HG02884 (cell line): ENCODE data around the gene SAMD4B.
"Not testable (repeated sequence)": the region's sequence is repeated elsewhere in the genome, so short reads cannot be mapped to it uniquely, and the experiment has no call there.

Experiments used
- ATAC-seq: cut with Tn5 transposase; IDR thresholded peaks from one replicate; pipeline ENCODE4 v1.9.1; 2021; ENCODE audit warnings: mild to moderate bottlenecking, moderate library complexity; ENCODE audit not compliant: unreplicated experiment

Gene SAMD4B

GRCh38 chr19:39341719-39342604, at the start of gene SAMD4B:
TSS of gene SAMD4B (plus strand) at chr19:39342421. CDS start at chr19:39356894, 14,473 bp downstream.
- peak; percentile 82 for ATAC-seq

- ATAC-seq = no peak
These were observed 48.8 kb upstream of the SAMD4B start for GRCh38 chr19:39293394-39293793.

GRCh38 chr19:39296055-39296645, 46.1 kb upstream of the SAMD4B start, which contains the start of gene IFNL1:
TSS of gene IFNL1 (plus strand) at chr19:39296407. CDS start at chr19:39296422, 15 bp downstream.
- no peak for ATAC-seq

GRCh38 chr19:39296906-39297305, 45.3 kb upstream of the SAMD4B start:
- no peak for ATAC-seq

- ATAC-seq = no peak
These were observed 44.1 kb upstream of the SAMD4B start for GRCh38 chr19:39297931-39298634.

GRCh38 chr19:39299404-39299803, 42.8 kb upstream of the SAMD4B start:
- ATAC-seq = no peak

GRCh38 chr19:39299832-39300231, 42.4 kb upstream of the SAMD4B start:
- no peak for ATAC-seq

GRCh38 chr19:39301021-39301420, 41.2 kb upstream of the SAMD4B start:
- no peak for ATAC-seq

GRCh38 chr19:39301562-39301961, 40.7 kb upstream of the SAMD4B start:
- no peak for ATAC-seq

GRCh38 chr19:39303373-39304184, 38.6 kb upstream of the SAMD4B start:
- ATAC-seq = no peak

GRCh38 chr19:39304185-39304513, 38.1 kb upstream of the SAMD4B start:
- no peak for ATAC-seq

- no peak for ATAC-seq
These were observed 37.3 kb upstream of the SAMD4B start for GRCh38 chr19:39304701-39305571.

- ATAC-seq = no peak
These were observed 36.1 kb upstream of the SAMD4B start for GRCh38 chr19:39306075-39306474.

GRCh38 chr19:39307046-39307821, 35.0 kb upstream of the SAMD4B start:
- no peak for ATAC-seq

GRCh38 chr19:39307822-39308530, 34.2 kb upstream of the SAMD4B start:
- no peak for ATAC-seq

- ATAC-seq = no peak
These were observed 33.5 kb upstream of the SAMD4B start for GRCh38 chr19:39308531-39309304.

- not testable (repeated sequence) for ATAC-seq
These were observed 32.9 kb upstream of the SAMD4B start for GRCh38 chr19:39309305-39309670.
